ENCODE data around the gene HPRT1. TPM values are rescaled to one million over a fixed set of nuclear protein-coding genes. Genes with fewer than 3 reads are reported as not detected.

The HPRT1 gene
- total RNA-seq, 1 experiment from 2014 or later: 44.1 TPM

- Histone ChIP-seq H3K27me3 (ENCODE audit: low read length) (no peaks in the 10 kb centered on the region), H3K4me1 (ENCODE audit: insufficient read depth, low read length) (peaks cover 21% of the 10 kb centered on the region), H3K9me2 (replicated peaks; ENCODE audit: low read length) (no peaks in the 10 kb centered on the region), H4K20me1 (ENCODE audit: low read length) (no peaks in the 10 kb centered on the region), H3K4me2 (ENCODE audit: low read length) (peak overlapping the region; percentile 10; the same call in 1 of the 2 replicates), H3K9me3 (ENCODE audit: low read length) (no peaks in the 10 kb centered on the region), H3K27ac (ENCODE audit: low read length) (no peak overlapping the region), H3K36me3 (ENCODE audit: low read depth, low read length) (no peaks in the 10 kb centered on the region), H3K4me3 (ENCODE audit: low read length) (no peak overlapping the region), H3K9ac (ENCODE audit: low read length) (no peak overlapping the region), H3K79me2 (ENCODE audit: low read length) (no peaks in the 10 kb centered on the region), H2AFZ (ENCODE audit: low read length) (no peak overlapping the region), H3F3A (ENCODE audit: low read length, unreplicated experiment) (no peaks in the 10 kb centered on the region)
- peak; percentile 51 for ATAC-seq
- TF ChIP-seq EZH2 (IDR thresholded peaks at IDR 0.05; ENCODE audit: low read length, unreplicated experiment) (no peak), EZH2phosphoT487 (IDR thresholded peaks at IDR 0.05; ENCODE audit: borderline replicate concordance, low read length) (no peak)
- TF ChIP-seq, protein P1, sequence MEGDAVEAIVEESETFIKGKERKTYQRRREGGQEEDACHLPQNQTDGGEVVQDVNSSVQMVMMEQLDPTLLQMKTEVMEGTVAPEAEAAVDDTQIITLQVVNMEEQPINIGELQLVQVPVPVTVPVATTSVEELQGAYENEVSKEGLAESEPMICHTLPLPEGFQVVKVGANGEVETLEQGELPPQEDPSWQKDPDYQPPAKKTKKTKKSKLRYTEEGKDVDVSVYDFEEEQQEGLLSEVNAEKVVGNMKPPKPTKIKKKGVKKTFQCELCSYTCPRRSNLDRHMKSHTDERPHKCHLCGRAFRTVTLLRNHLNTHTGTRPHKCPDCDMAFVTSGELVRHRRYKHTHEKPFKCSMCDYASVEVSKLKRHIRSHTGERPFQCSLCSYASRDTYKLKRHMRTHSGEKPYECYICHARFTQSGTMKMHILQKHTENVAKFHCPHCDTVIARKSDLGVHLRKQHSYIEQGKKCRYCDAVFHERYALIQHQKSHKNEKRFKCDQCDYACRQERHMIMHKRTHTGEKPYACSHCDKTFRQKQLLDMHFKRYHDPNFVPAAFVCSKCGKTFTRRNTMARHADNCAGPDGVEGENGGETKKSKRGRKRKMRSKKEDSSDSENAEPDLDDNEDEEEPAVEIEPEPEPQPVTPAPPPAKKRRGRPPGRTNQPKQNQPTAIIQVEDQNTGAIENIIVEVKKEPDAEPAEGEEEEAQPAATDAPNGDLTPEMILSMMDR (conservative IDR thresholded peaks at IDR 0.05; ENCODE audit: low read depth, low read length): no peak
- ChIA-PET POLR2A (ENCODE audit: unreplicated experiment) (no interaction called here), CTCF (no interaction called here)
- DNase-seq: peak; percentile 56
- no TSS peak for BruUV-seq (replicated peaks)
- intact Hi-C loops (cut with micrococcal nuclease): no loop called here
Observed at GRCh38 chrX:134537179-134537955, 77.4 kb downstream of the HPRT1 start.

DNA sequence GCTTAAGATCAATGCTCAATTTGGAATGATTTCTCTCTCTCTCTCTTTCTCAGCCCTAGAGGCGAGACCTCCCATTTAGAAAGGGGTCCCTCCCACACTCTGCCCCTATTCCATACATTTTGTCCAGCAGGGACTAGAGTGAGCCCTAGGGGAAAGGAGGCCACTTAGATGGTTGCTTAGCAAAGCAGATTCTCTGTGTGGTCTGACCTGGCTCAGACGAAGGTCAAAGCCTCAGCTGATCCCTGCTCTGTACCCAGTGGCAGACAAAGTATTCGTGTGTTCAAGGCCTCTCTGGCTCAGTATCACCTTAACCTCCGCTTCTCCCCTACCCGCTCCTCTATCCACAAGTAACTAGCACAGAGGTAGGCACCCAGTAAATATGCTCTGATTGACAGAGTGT is 78.4 kb downstream of the HPRT1 start:
- no peak overlapping the region for H3K4me2 ChIP-seq (ENCODE audit: low read length)
- no peaks in the 10 kb centered on the region for H3K27me3 ChIP-seq (ENCODE audit: low read length)
- H3K9me2 ChIP-seq (replicated peaks; ENCODE audit: low read length): no peaks in the 10 kb centered on the region
- BruUV-seq (replicated peaks): no TSS peak
- no peak overlapping the region for H3K27ac ChIP-seq (ENCODE audit: low read length)
- H3K9me3 ChIP-seq (ENCODE audit: low read length): no peaks in the 10 kb centered on the region
- no peak overlapping the region for H3K9ac ChIP-seq (ENCODE audit: low read length)
- H3K36me3 ChIP-seq (ENCODE audit: low read depth, low read length): no peaks in the 10 kb centered on the region
- H2AFZ ChIP-seq (ENCODE audit: low read length): no peak overlapping the region
- no peak overlapping the region for H3K4me3 ChIP-seq (ENCODE audit: low read length)
- ChIA-PET POLR2A (ENCODE audit: unreplicated experiment) (no interaction called here), CTCF (no interaction called here)
- H3K4me1 ChIP-seq (ENCODE audit: insufficient read depth, low read length): peaks cover 30% of the 10 kb centered on the region
- ATAC-seq: no peak
- intact Hi-C loops (cut with micrococcal nuclease): no loop called here
- TF ChIP-seq EZH2phosphoT487 (IDR thresholded peaks at IDR 0.05; ENCODE audit: borderline replicate concordance, low read length) (no peak), EZH2 (IDR thresholded peaks at IDR 0.05; ENCODE audit: low read length, unreplicated experiment) (no peak)
- TF ChIP-seq, protein P1 (conservative IDR thresholded peaks at IDR 0.05; ENCODE audit: low read depth, low read length): no peak
- no peaks in the 10 kb centered on the region for H3F3A ChIP-seq (ENCODE audit: low read length, unreplicated experiment)
- no peaks in the 10 kb centered on the region for H3K79me2 ChIP-seq (ENCODE audit: low read length)
- DNase-seq: no peak
- no peaks in the 10 kb centered on the region for H4K20me1 ChIP-seq (ENCODE audit: low read length)

DNA sequence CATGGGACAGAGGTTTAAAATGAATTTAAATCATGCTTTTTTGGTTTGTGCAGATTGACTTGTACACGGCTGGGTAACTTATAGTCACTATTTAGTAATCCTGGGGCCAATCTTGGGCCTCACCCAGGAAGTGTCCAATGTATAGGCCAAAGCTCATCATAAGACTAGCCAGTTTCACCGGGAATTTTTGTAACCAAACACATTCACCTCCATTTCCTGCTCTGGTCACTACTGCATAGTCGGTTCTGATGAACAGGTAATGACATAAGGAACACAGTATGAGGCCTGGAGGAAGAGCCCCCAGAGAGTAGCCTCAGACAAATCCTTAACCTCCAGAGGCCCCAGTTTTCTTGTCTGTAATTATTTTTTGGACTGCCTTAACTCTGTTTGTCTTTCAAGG is 81.9 kb downstream of the HPRT1 start:
- Histone ChIP-seq H3K4me1 (ENCODE audit: insufficient read depth, low read length) (peaks cover 34% of the 10 kb centered on the region), H2AFZ (ENCODE audit: low read length) (no peak overlapping the region), H3K4me3 (ENCODE audit: low read length) (no peak overlapping the region), H3K4me2 (ENCODE audit: low read length) (peak overlapping the region; percentile 18), H3K27ac (ENCODE audit: low read length) (peak overlapping the region; percentile 20), H3K36me3 (ENCODE audit: low read depth, low read length) (peaks cover 13% of the 10 kb centered on the region; the same call in 1 of the 2 replicates), H3K9me2 (replicated peaks; ENCODE audit: low read length) (no peaks in the 10 kb centered on the region), H3K9me3 (ENCODE audit: low read length) (no peaks in the 10 kb centered on the region), H3F3A (ENCODE audit: low read length, unreplicated experiment) (no peaks in the 10 kb centered on the region), H3K27me3 (ENCODE audit: low read length) (no peaks in the 10 kb centered on the region), H3K79me2 (ENCODE audit: low read length) (peaks cover 12% of the 10 kb centered on the region), H3K9ac (ENCODE audit: low read length) (no peak overlapping the region), H4K20me1 (ENCODE audit: low read length) (no peaks in the 10 kb centered on the region)
- ATAC-seq: peak; percentile 39
- no TSS peak for BruUV-seq (replicated peaks)
- no peak for TF ChIP-seq EZH2phosphoT487 (IDR thresholded peaks at IDR 0.05; ENCODE audit: borderline replicate concordance, low read length)
- TF ChIP-seq EZH2 (IDR thresholded peaks at IDR 0.05; ENCODE audit: low read length, unreplicated experiment): no peak
- TF ChIP-seq, protein P1 (conservative IDR thresholded peaks at IDR 0.05; ENCODE audit: low read depth, low read length): no peak
- peak; percentile 47 for DNase-seq
- CTCF ChIA-PET: no interaction called here
- intact Hi-C loops (cut with micrococcal nuclease): no loop called here
- POLR2A ChIA-PET (ENCODE audit: unreplicated experiment): no interaction called here

Measured in PC-3 (cell line).